HepG2 (cell line): ENCODE data around the gene C1orf159. TPM values are rescaled to one million over a fixed set of nuclear protein-coding genes. Genes with fewer than 3 reads are reported as not detected.

ENCODE experiments used
- ARHGAP35 ChIP-seq: sonication (generic); formaldehyde crosslinking; IDR thresholded peaks from 2 replicates; pipeline ENCODE4 v1.9.0; 2022; ENCODE audit warnings: mild to moderate bottlenecking, inconsistent platforms, moderate library complexity, missing genetic modification reagents, borderline replicate concordance
- ARNT ChIP-seq: fragments of 450-650 bp; IDR thresholded peaks from 2 replicates; pipeline ENCODE4 v1.6.1; 2017
- ATM ChIP-seq: fragments of 450-650 bp; IDR thresholded peaks from 2 replicates; pipeline ENCODE4 v1.7.1; 2017; ENCODE audit warnings: mild to moderate bottlenecking, borderline replicate concordance
- CAMTA2 ChIP-seq: sonication (generic); formaldehyde crosslinking; IDR thresholded peaks from 2 replicates; pipeline ENCODE4 v1.4.0; 2020; ENCODE audit warnings: mild to moderate bottlenecking, missing genetic modification reagents, borderline replicate concordance
- CBFB ChIP-seq: sonication (generic); formaldehyde crosslinking; IDR thresholded peaks from 2 replicates; pipeline ENCODE4 v1.4.0; 2020; ENCODE audit warnings: missing genetic modification reagents
- ERF ChIP-seq: IDR thresholded peaks from 2 replicates; pipeline ENCODE4 v1.6.1; 2018; ENCODE audit warnings: missing biosample characterization, missing genetic modification reagents
- FOXK2 ChIP-seq: fragments of 450-650 bp; IDR thresholded peaks from 2 replicates; pipeline ENCODE4 v1.6.1; 2016
- FOXM1 ChIP-seq: sonication (generic); formaldehyde crosslinking; IDR thresholded peaks from 2 replicates; pipeline ENCODE4 v1.5.0; 2020; ENCODE audit warnings: missing genetic modification reagents
- HNF4A ChIP-seq: sonication (generic); formaldehyde crosslinking; IDR thresholded peaks from 2 replicates; pipeline ENCODE4 v1.4.0; 2020; ENCODE audit warnings: missing genetic modification reagents
- JDP2 ChIP-seq: sonication (generic); formaldehyde crosslinking; IDR thresholded peaks from 2 replicates; pipeline ENCODE4 v1.8.1; 2022; ENCODE audit warnings: missing genetic modification reagents, borderline replicate concordance
- JUN ChIP-seq: sonication (generic); formaldehyde crosslinking; IDR thresholded peaks from 2 replicates; pipeline ENCODE4 v1.4.0; 2020; ENCODE audit warnings: mild to moderate bottlenecking, missing genetic modification reagents
- KAT2B ChIP-seq: fragments of 150-350 bp; IDR thresholded peaks from 2 replicates; pipeline ENCODE4 v1.6.1; 2014; ENCODE audit warnings: low read depth, low read length, borderline replicate concordance
- MEIS2 ChIP-seq: sonication (generic); formaldehyde crosslinking; IDR thresholded peaks from 2 replicates; pipeline ENCODE4 v1.9.0; 2021; ENCODE audit warnings: mild to moderate bottlenecking, missing genetic modification reagents
- MLX ChIP-seq: IDR thresholded peaks from 2 replicates; pipeline ENCODE4 v1.6.1; 2016
- PAX8 ChIP-seq: sonication (generic); formaldehyde crosslinking; IDR thresholded peaks from 2 replicates; pipeline ENCODE4 v1.8.0; 2022; ENCODE audit warnings: mild to moderate bottlenecking, missing genetic modification reagents, borderline replicate concordance
- RBM39 ChIP-seq: fragments of 200-400 bp; formaldehyde crosslinking; IDR thresholded peaks from one replicate; pipeline ENCODE4 v1.6.1; 2018; ENCODE audit warnings: antibody characterized with exemption, mild to moderate bottlenecking, low read depth, low read length; ENCODE audit not compliant: poor library complexity, severe bottlenecking
- REPIN1 ChIP-seq: sonication (generic); formaldehyde crosslinking; IDR thresholded peaks from 2 replicates; pipeline ENCODE4 v1.8.0; 2022; ENCODE audit warnings: missing genetic modification reagents, low read depth, mild to moderate bottlenecking, borderline replicate concordance
- RFX3 ChIP-seq: IDR thresholded peaks from 2 replicates; pipeline ENCODE4 v1.6.1; 2016; ENCODE audit warnings: missing biosample characterization, missing genetic modification reagents
- SIN3B ChIP-seq: fragments of 150-350 bp; IDR thresholded peaks from 2 replicates; pipeline ENCODE4 v1.6.1; 2014; ENCODE audit warnings: low read length
- SIX4 ChIP-seq: sonication (generic); formaldehyde crosslinking; IDR thresholded peaks from 2 replicates; pipeline ENCODE4 v1.4.0; 2020; ENCODE audit warnings: missing genetic modification reagents
- SRSF1 ChIP-seq: fragments of 200-400 bp; formaldehyde crosslinking; optimal IDR thresholded peaks from 2 replicates; pipeline ENCODE3; 2017; ENCODE audit warnings: mild to moderate bottlenecking, low read depth, low read length, moderate library complexity
- SYNCRIP ChIP-seq: fragments of 200-400 bp; formaldehyde crosslinking; IDR thresholded peaks from 2 replicates; pipeline ENCODE4 v1.6.1; 2018; ENCODE audit warnings: mild to moderate bottlenecking, low read depth, low read length; ENCODE audit not compliant: insufficient read depth
- WIZ ChIP-seq: sonication (generic); formaldehyde crosslinking; IDR thresholded peaks from 2 replicates; pipeline ENCODE4 v1.5.1; 2020; ENCODE audit warnings: mild to moderate bottlenecking, missing genetic modification reagents
- ZFP1 ChIP-seq: IDR thresholded peaks from 2 replicates; pipeline ENCODE4 v1.6.1; 2016
- ZMAT3 ChIP-seq: sonication (generic); formaldehyde crosslinking; conservative IDR thresholded peaks from 2 replicates; pipeline ENCODE4 v1.7.0; 2021; ENCODE audit warnings: missing genetic modification reagents
- ZNF235 ChIP-seq: sonication (generic); formaldehyde crosslinking; IDR thresholded peaks from 2 replicates; pipeline ENCODE4 v1.8.1; 2023; ENCODE audit warnings: mild to moderate bottlenecking, missing genetic modification reagents, borderline replicate concordance
- ZNF333 ChIP-seq: sonication (generic); formaldehyde crosslinking; IDR thresholded peaks from 2 replicates; pipeline ENCODE4 v1.4.0; 2020; ENCODE audit warnings: mild to moderate bottlenecking, missing genetic modification reagents, borderline replicate concordance
- ZNF354B ChIP-seq: sonication (generic); formaldehyde crosslinking; IDR thresholded peaks from 2 replicates; pipeline ENCODE4 v1.8.0; 2022; ENCODE audit warnings: mild to moderate bottlenecking, missing genetic modification reagents
- ZNF547 ChIP-seq: sonication (generic); formaldehyde crosslinking; IDR thresholded peaks from 2 replicates; pipeline ENCODE4 v1.5.1; 2020; ENCODE audit warnings: mild to moderate bottlenecking, missing genetic modification reagents
- ZNF569 ChIP-seq: sonication (generic); formaldehyde crosslinking; IDR thresholded peaks from 2 replicates; pipeline ENCODE4 v1.5.0; 2020; ENCODE audit warnings: mild to moderate bottlenecking, missing genetic modification reagents, moderate library complexity, borderline replicate concordance
- ZNF619 ChIP-seq: sonication (generic); formaldehyde crosslinking; IDR thresholded peaks from 2 replicates; pipeline ENCODE4 v1.4.0; 2020; ENCODE audit warnings: mild to moderate bottlenecking, missing genetic modification reagents
- ZNF761 ChIP-seq: sonication (generic); formaldehyde crosslinking; conservative IDR thresholded peaks from 2 replicates; pipeline ENCODE4 v1.4.0; 2020; ENCODE audit warnings: mild to moderate bottlenecking, missing genetic modification reagents
- ZNF768 ChIP-seq: sonication (generic); formaldehyde crosslinking; IDR thresholded peaks from 2 replicates; pipeline ENCODE4 v1.4.0; 2020; ENCODE audit warnings: missing genetic modification reagents
- ZNF776 ChIP-seq: sonication (generic); formaldehyde crosslinking; IDR thresholded peaks from 2 replicates; pipeline ENCODE4 v1.4.0; 2020; ENCODE audit warnings: mild to moderate bottlenecking, missing genetic modification reagents
- ZNF883 ChIP-seq: sonication (generic); formaldehyde crosslinking; IDR thresholded peaks from 2 replicates; pipeline ENCODE4 v1.5.1; 2020; ENCODE audit warnings: mild to moderate bottlenecking, missing genetic modification reagents; ENCODE audit errors: not compliant biosample characterization
- polyA plus RNA-seq, 8 experiments: library from polyadenylated mRNA; depleted of rRNA in 3 of 8; stranded (reverse) in 7 of 8; unstranded in 1 of 8; fragments of >200 nt; fragmentation: Illumina TruSeq in 4 of 8; extraction: Trizol in 4 of 8; gene quantifications; 2 replicates each; pipeline versions ENCODE4 v1.2.1 to v1.2.3, GENCODE V29; 2011 to 2016; ENCODE audit warnings: low read depth in 4 of 8, missing spikeins in 1 of 8, mixed read lengths in 1 of 8; ENCODE audit not compliant: insufficient read depth in 1 of 8
- total RNA-seq, 5 experiments: library from RNA; depleted of rRNA; stranded (reverse); fragments of >200 nt; fragmentation: Illumina TruSeq; extraction: Trizol; gene quantifications; 2 replicates each; pipeline ENCODE4 v1.2.3, GENCODE V29; 2016; ENCODE audit warnings: low read depth in 1 of 5

The C1orf159 gene
- total and polyA plus RNA-seq, 2 of the 13 experiments (the other 11 are each of a cell fraction or from before 2014, with no cell fraction given) = 3.8 to 6.7 TPM

GRCh38 chr1:1079408-1080121 is 36.3 kb downstream of the C1orf159 start (continued):
- TF ChIP-seq SRSF1 (no peak), RFX3 (CRISPR knock-in tag) (no peak), ZNF547 (CRISPR knock-in tag) (peak; percentile 88), PAX8 (CRISPR knock-in tag) (0 out of 2 replicates have a peak, but pooled peaks have one; percentile 22), CAMTA2 (no peak), ZNF883 (CRISPR knock-in tag) (peak; percentile 75), ZFP1 (CRISPR knock-in tag) (no peak), JDP2 (CRISPR knock-in tag) (no peak), JUN (CRISPR knock-in tag) (peak; percentile 47; the same call in 1 of the 2 replicates), HNF4A (CRISPR knock-in tag) (no peak), ERF (peak; percentile 64; the same call in 1 of the 2 replicates), SIX4 (CRISPR knock-in tag) (no peak), ZNF333 (CRISPR knock-in tag) (peak; percentile 59; the same call in 1 of the 2 replicates), ZNF776 (CRISPR knock-in tag) (no peak), FOXM1 (no peak), KAT2B (no peak), MLX (no peak; the same call in 1 of the 2 replicates), ZNF768 (CRISPR knock-in tag) (peak; percentile 10; the same call in 1 of the 2 replicates), FOXK2 (no peak), MEIS2 (0 out of 2 replicates have a peak, but pooled peaks have one; percentile 65), SYNCRIP (no peak), RBM39 (no peak), ARHGAP35 (no peak), ZNF569 (CRISPR knock-in tag) (no peak), ZMAT3 (CRISPR knock-in tag) (0 out of 2 replicates have a peak, but pooled peaks have one; percentile 42), ARNT (no peak), SIN3B (no peak), REPIN1 (CRISPR knock-in tag) (no peak; the same call in 1 of the 2 replicates), CBFB (0 out of 2 replicates have a peak, but pooled peaks have one; percentile 48), ZNF354B (CRISPR knock-in tag) (peak; percentile 19; the same call in 1 of the 2 replicates), ZNF761 (0 out of 2 replicates have a peak, but pooled peaks have one; percentile 52), ATM (no peak), WIZ (no peak), ZNF235 (CRISPR knock-in tag) (0 out of 2 replicates have a peak, but pooled peaks have one; percentile 81), ZNF619 (CRISPR knock-in tag) (0 out of 2 replicates have a peak, but pooled peaks have one; percentile 20)
